Caco-2 (cell line): ENCODE data around the gene RTP1. TPM values are rescaled to one million over a fixed set of nuclear protein-coding genes. Genes with fewer than 3 reads are reported as not detected.

Experiments
- BruUV-seq: library from RNA; stranded (reverse); fragments of 400-500 nt; replicated peaks from 2 replicates; lab custom pipeline; 2021; lab: Mats Ljungman, UMichigan
- CTCF ChIA-PET: fragments of 300-600 bp; sonication (Branson Sonifier 250); formaldehyde crosslinking; loops from one replicate; lab custom pipeline; 2022; ENCODE audit warnings: antibody characterized with exemption; lab: Charles Lee
- POLR2A ChIA-PET: fragments of 300-600 bp; sonication (Branson Sonifier 250); formaldehyde crosslinking; loops from one replicate; lab custom pipeline; 2022; ENCODE audit warnings: antibody characterized with exemption; lab: Charles Lee
- DNase-seq, 2 experiments: peaks; one replicate each; pipeline versions ENCODE4 v3.0.0 to v3.0.0-alpha.2; 2020 to 2022
- H3K27me3 ChIP-seq: replicated peaks from 2 replicates; pipeline ENCODE4 v1.6.0; 2011; ENCODE audit warnings: low read length; ENCODE audit not compliant: control insufficient read depth, insufficient read depth
- H3K36me3 ChIP-seq: 2 replicates; pipeline ENCODE4 v1.5.1; 2011; ENCODE audit warnings: low read length; ENCODE audit not compliant: control insufficient read depth, insufficient read depth
- H3K4me1 ChIP-seq: fragments of 250-450 bp; sonication (Bioruptor Pico); 2 replicates; pipeline ENCODE4 v1.5.1; 2020; ENCODE audit warnings: mild to moderate bottlenecking
- H3K4me3 ChIP-seq: 2 replicates; pipeline ENCODE4 v1.5.1; 2011; ENCODE audit warnings: low read depth, mild to moderate bottlenecking, control low read depth, low read length
- H3K9me3 ChIP-seq: fragments of 250-450 bp; sonication (Bioruptor Pico); 2 replicates; pipeline ENCODE4 v1.5.1; 2020; ENCODE audit warnings: mild to moderate bottlenecking, moderate library complexity
- H3K27ac Mint-ChIP-seq: one replicate; pipeline ENCODE4 v1.8.0; 2022; ENCODE audit warnings: mixed read lengths; ENCODE audit not compliant: unreplicated experiment
- H3K27me3 Mint-ChIP-seq: one replicate; pipeline ENCODE4 v1.8.0; 2022; ENCODE audit warnings: mixed read lengths; ENCODE audit not compliant: insufficient read depth, unreplicated experiment
- H3K36me3 Mint-ChIP-seq: one replicate; pipeline ENCODE4 v1.8.0; 2022; ENCODE audit warnings: mild to moderate bottlenecking, mixed read lengths; ENCODE audit not compliant: insufficient read depth, unreplicated experiment
- H3K4me1 Mint-ChIP-seq: one replicate; pipeline ENCODE4 v1.8.0; 2022; ENCODE audit warnings: low read depth, mixed read lengths; ENCODE audit not compliant: unreplicated experiment
- H3K4me3 Mint-ChIP-seq: one replicate; pipeline ENCODE4 v1.8.0; 2022; ENCODE audit warnings: mild to moderate bottlenecking, moderate library complexity, mixed read lengths; ENCODE audit not compliant: unreplicated experiment
- H3K9me3 Mint-ChIP-seq: one replicate; pipeline ENCODE4 v1.8.0; 2022; ENCODE audit warnings: mixed read lengths; ENCODE audit not compliant: unreplicated experiment
- intact Hi-C: fragments of 100-400 bp; cut with micrococcal nuclease; formaldehyde crosslinking; loops from one replicate; pipeline ENCODE4 v1.10.0; 2022; ENCODE audit not compliant: unreplicated experiment
- total RNA-seq: library from RNA; stranded (reverse); gene quantifications from 2 replicates; pipeline ENCODE4 v1.2.3, GENCODE V29; 2022
- TF ChIP-seq, protein P1 (sequence below), 2 experiments: fragments of 200-600 bp in 1 of 2; IDR thresholded peaks; 1 replicate in 1 of 2; 2 replicates in 1 of 2; pipeline versions ENCODE4 v1.5.1 to v1.8.0; 2011 to 2022; ENCODE audit warnings: antibody characterized with exemption in 1 of 2, control low read depth in 1 of 2, inconsistent platforms in 1 of 2, low read depth in 1 of 2, low read length in 1 of 2, mild to moderate bottlenecking in 1 of 2, moderate library complexity in 1 of 2; ENCODE audit not compliant: insufficient read depth in 1 of 2, severe bottlenecking in 1 of 2, unreplicated experiment in 1 of 2

RTP1 gene
- total RNA-seq, 1 experiment from 2014 or later = not detected

DNA sequence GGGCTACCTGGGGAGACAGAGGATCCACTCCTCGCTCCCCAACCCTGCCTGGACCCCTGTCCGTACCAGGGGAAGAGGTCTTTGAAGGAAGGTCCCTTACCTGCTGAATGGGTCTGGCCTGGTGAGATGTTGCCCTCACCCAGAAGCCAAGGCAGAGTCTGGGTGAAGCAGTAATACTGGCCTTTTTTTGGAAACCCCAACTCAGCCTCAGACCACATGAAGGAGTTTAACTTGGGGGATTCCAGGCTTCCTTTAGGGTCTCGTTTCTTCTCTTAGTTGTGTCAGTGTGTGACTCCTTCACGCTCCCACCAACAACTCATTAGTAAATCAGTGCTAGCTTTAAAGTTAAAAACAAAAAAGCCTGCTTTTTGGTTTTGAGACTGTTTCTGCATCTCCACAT lies 45.6 kb downstream of the RTP1 start:
- Histone ChIP-seq H3K4me1 (no peaks in the 10 kb centered on the region), H3K36me3 (no peaks in the 10 kb centered on the region), H3K9me3 (no peaks in the 10 kb centered on the region), H3K27me3 (no peaks in the 10 kb centered on the region), H3K4me3 (no peak overlapping the region)
- Mint-ChIP-seq H3K36me3 (no peaks in the 10 kb centered on the region), H3K27ac (no peak overlapping the region), H3K4me3 (no peak overlapping the region), H3K4me1 (no peaks in the 10 kb centered on the region), H3K27me3 (peaks cover 3% of the 10 kb centered on the region), H3K9me3 (no peaks in the 10 kb centered on the region)
- POLR2A ChIA-PET = no interaction called here
- CTCF ChIA-PET = no interaction called here
- no TSS peak for BruUV-seq
- no peak for DNase-seq
- TF ChIP-seq, protein P1, sequence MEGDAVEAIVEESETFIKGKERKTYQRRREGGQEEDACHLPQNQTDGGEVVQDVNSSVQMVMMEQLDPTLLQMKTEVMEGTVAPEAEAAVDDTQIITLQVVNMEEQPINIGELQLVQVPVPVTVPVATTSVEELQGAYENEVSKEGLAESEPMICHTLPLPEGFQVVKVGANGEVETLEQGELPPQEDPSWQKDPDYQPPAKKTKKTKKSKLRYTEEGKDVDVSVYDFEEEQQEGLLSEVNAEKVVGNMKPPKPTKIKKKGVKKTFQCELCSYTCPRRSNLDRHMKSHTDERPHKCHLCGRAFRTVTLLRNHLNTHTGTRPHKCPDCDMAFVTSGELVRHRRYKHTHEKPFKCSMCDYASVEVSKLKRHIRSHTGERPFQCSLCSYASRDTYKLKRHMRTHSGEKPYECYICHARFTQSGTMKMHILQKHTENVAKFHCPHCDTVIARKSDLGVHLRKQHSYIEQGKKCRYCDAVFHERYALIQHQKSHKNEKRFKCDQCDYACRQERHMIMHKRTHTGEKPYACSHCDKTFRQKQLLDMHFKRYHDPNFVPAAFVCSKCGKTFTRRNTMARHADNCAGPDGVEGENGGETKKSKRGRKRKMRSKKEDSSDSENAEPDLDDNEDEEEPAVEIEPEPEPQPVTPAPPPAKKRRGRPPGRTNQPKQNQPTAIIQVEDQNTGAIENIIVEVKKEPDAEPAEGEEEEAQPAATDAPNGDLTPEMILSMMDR (IDR thresholded peaks at IDR 0.05; ENCODE audit: insufficient read depth in 1 of 2, low read depth in 1 of 2, low read length in 1 of 2, severe bottlenecking in 1 of 2, unreplicated experiment in 1 of 2) = no peak
- intact Hi-C loops = no loop called here

DNA sequence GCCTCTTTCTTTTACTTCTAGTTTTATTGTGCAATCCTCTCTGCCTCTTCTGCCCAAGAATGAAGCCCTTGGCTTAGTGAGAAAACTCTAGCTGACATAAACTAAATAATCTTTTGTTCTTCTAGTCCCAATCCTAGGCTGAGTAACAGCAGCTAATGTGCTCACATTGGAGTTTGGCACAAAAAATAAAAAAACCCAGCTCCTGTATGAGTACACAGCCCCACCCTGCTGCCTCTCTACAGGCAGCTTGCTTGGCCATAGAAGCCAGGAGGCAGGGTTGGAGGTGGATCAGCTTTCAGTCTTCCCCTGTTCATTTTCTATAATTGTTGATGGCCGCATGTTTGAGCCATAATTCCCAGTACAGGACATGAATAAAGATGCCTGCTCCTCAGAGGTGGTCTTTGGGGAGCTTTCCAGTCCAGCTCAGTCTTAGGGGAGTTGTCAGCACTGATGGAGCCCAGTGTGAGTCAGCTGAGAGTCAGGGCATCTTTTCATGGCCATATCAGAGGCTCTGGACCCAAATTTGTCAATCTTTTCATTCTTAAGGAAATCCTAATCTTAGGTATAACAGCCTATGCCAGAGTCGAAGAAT lies 46.7 kb downstream of the RTP1 start:
- Histone ChIP-seq H3K36me3 (no peaks in the 10 kb centered on the region), H3K27me3 (no peaks in the 10 kb centered on the region), H3K4me3 (no peak overlapping the region), H3K9me3 (no peaks in the 10 kb centered on the region), H3K4me1 (no peaks in the 10 kb centered on the region)
- H3K9me3 Mint-ChIP-seq = peaks cover 3% of the 10 kb centered on the region
- no peaks in the 10 kb centered on the region for H3K4me1 Mint-ChIP-seq
- TF ChIP-seq, protein P1 (IDR thresholded peaks at IDR 0.05; ENCODE audit: insufficient read depth in 1 of 2, low read depth in 1 of 2, low read length in 1 of 2, severe bottlenecking in 1 of 2, unreplicated experiment in 1 of 2) = no peak
- no peak for DNase-seq
- peaks cover 3% of the 10 kb centered on the region for H3K27me3 Mint-ChIP-seq
- BruUV-seq = no TSS peak
- intact Hi-C loops = no loop called here
- no peak overlapping the region for H3K4me3 Mint-ChIP-seq
- ChIA-PET CTCF (no interaction called here), POLR2A (no interaction called here)
- no peak overlapping the region for H3K27ac Mint-ChIP-seq
- H3K36me3 Mint-ChIP-seq = no peaks in the 10 kb centered on the region

DNA sequence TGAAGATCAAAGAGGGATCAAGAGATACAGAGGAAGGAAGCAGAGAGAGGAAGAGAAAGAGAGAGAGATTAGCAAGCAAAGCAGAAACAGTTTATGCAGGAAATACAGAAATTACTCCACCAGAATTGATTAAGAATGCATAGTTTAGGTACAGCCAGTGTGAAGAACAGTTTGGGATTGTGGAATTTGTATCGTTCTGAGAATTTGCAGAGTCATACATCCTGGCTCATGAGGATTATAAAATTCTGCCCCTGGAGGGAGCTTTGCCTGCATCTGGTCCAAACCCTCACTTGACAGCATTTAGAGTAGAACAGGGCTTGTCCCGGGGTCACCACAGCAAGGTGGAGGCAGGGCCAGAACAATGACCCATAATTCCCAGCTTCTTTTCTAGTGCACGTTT lies 50.1 kb downstream of the RTP1 start:
- POLR2A ChIA-PET = no interaction called here
- CTCF ChIA-PET = no interaction called here
- Histone ChIP-seq H3K9me3 (no peaks in the 10 kb centered on the region), H3K27me3 (no peaks in the 10 kb centered on the region), H3K36me3 (no peaks in the 10 kb centered on the region), H3K4me1 (no peaks in the 10 kb centered on the region), H3K4me3 (no peak overlapping the region)
- no peaks in the 10 kb centered on the region for H3K4me1 Mint-ChIP-seq
- DNase-seq = no peak
- no peaks in the 10 kb centered on the region for H3K27me3 Mint-ChIP-seq
- TF ChIP-seq, protein P1 (IDR thresholded peaks at IDR 0.05; ENCODE audit: insufficient read depth in 1 of 2, low read depth in 1 of 2, low read length in 1 of 2, severe bottlenecking in 1 of 2, unreplicated experiment in 1 of 2) = no peak
- no peaks in the 10 kb centered on the region for H3K36me3 Mint-ChIP-seq
- BruUV-seq = no TSS peak
- peaks cover 6% of the 10 kb centered on the region for H3K9me3 Mint-ChIP-seq
- intact Hi-C loops = no loop called here
- no peak overlapping the region for H3K27ac Mint-ChIP-seq
- no peak overlapping the region for H3K4me3 Mint-ChIP-seq

Other genes with a start within 250 kb of the RTP1 start
- 1.8 and 2.5 TPM in 2 replicates for gene RPL39L, start 58.0 kb upstream of the RTP1 start, total RNA-seq
- gene MASP1, start 94.3 kb downstream of the RTP1 start, total RNA-seq = not detected in 2 replicates
- not detected in 2 replicates for gene RTP4, start 170.9 kb downstream of the RTP1 start, total RNA-seq